Astrocyte of the spinal cord (primary cell): ENCODE results near the gene OR5B21.

Source experiments
- DNase-seq: peaks from one replicate; pipeline ENCODE4 v3.0.0; 2011; ENCODE audit warnings: low read depth, low spot score
- H3K4me3 ChIP-seq: 2 replicates; pipeline ENCODE4 v1.5.1; 2011; ENCODE audit warnings: low read depth, mild to moderate bottlenecking, low read length, moderate library complexity
- CTCF ChIP-seq: IDR thresholded peaks from 2 replicates; pipeline ENCODE4 v1.5.1; 2012; ENCODE audit warnings: low read depth, mild to moderate bottlenecking, low read length, inconsistent platforms
- in situ Hi-C: cut with HindIII; loops from 2 replicates; pipeline ENCODE4 v1.10.0; 2017; ENCODE audit warnings: low sequenced_read_pairs

OR5B21 gene

GRCh38 chr11:58497951-58498350 is 10.0 kb downstream of the OR5B21 start:
- in situ Hi-C loops = no loop called here
- no peak for DNase-seq
- no peak for TF ChIP-seq CTCF
- H3K4me3 ChIP-seq = no peak overlapping the region

- in situ Hi-C loops = no loop called here
- no peak overlapping the region for H3K4me3 ChIP-seq
- no peak for DNase-seq
- no peak for TF ChIP-seq CTCF
These were observed 12.0 kb downstream of the OR5B21 start for GRCh38 chr11:58495906-58496305.

- no peak for DNase-seq
- in situ Hi-C loops = no loop called here
- no peak overlapping the region for H3K4me3 ChIP-seq
- TF ChIP-seq CTCF = no peak
These were observed 13.8 kb downstream of the OR5B21 start for GRCh38 chr11:58494101-58494500.

GRCh38 chr11:58493676-58494075 is 14.2 kb downstream of the OR5B21 start:
- peak; percentile 3 for DNase-seq
- H3K4me3 ChIP-seq = no peak overlapping the region
- in situ Hi-C loops = no loop called here
- TF ChIP-seq CTCF = no peak

GRCh38 chr11:58490827-58491226 is 17.1 kb downstream of the OR5B21 start:
- no peak for TF ChIP-seq CTCF
- in situ Hi-C loops = no loop called here
- no peak overlapping the region for H3K4me3 ChIP-seq
- DNase-seq = no peak

- no peak overlapping the region for H3K4me3 ChIP-seq
- in situ Hi-C loops = no loop called here
- no peak for TF ChIP-seq CTCF
- DNase-seq = no peak
These were observed 20.7 kb downstream of the OR5B21 start for GRCh38 chr11:58487170-58487569.

- no peak overlapping the region for H3K4me3 ChIP-seq
- in situ Hi-C loops = no loop called here
- no peak for DNase-seq
- TF ChIP-seq CTCF = no peak
These were observed 21.9 kb downstream of the OR5B21 start for GRCh38 chr11:58485961-58486360.
